NCI-H1092 treated with DMSO at 0.1 percent for 48 hours (cell line): Measurements from ENCODE around the gene ROPN1.

Source experiments
- DNase-seq: peaks from one replicate; lab custom pipeline; 2025; lab: John Stamatoyannopoulos, UW

ROPN1 gene

GRCh38 chr3:123948449-123948848 lies 43.5 kb downstream of the ROPN1 start:
- DNase-seq: no peak

GRCh38 chr3:123947482-123947881 lies 44.4 kb downstream of the ROPN1 start:
- no peak for DNase-seq

- no peak for DNase-seq
Observed at GRCh38 chr3:123941542-123941941, 50.4 kb downstream of the ROPN1 start.

- peak; percentile 1 for DNase-seq
Observed at GRCh38 chr3:123941121-123941520, 50.8 kb downstream of the ROPN1 start.

- DNase-seq: no peak
Observed at GRCh38 chr3:123939706-123940105, 52.2 kb downstream of the ROPN1 start.

GRCh38 chr3:123936400-123936799 lies 55.5 kb downstream of the ROPN1 start:
- no peak for DNase-seq

- DNase-seq: no peak
Observed at GRCh38 chr3:123935830-123936229, 56.1 kb downstream of the ROPN1 start.

- DNase-seq: no peak
Observed at GRCh38 chr3:123934250-123934649, 57.7 kb downstream of the ROPN1 start.

- DNase-seq: no peak
Observed at GRCh38 chr3:123930445-123930844, 61.5 kb downstream of the ROPN1 start.

GRCh38 chr3:123929325-123929724 lies 62.6 kb downstream of the ROPN1 start:
- no peak for DNase-seq

- DNase-seq: no peak
Observed at GRCh38 chr3:123926396-123926795, 65.5 kb downstream of the ROPN1 start.

- no peak for DNase-seq
Observed at GRCh38 chr3:123920868-123921267, 71.1 kb downstream of the ROPN1 start.

GRCh38 chr3:123920383-123920782 lies 71.5 kb downstream of the ROPN1 start:
- DNase-seq: no peak

- no peak for DNase-seq
Observed at GRCh38 chr3:123919353-123919752, 72.6 kb downstream of the ROPN1 start.
